GF-D8 (cell line): Measurements from ENCODE around the gene KDR.
A peak's percentile ranks its signal among the peaks of the same experiment; 100 is the strongest.

Experiments
- DNase-seq: peaks from one replicate; lab custom pipeline; 2025; lab: John Stamatoyannopoulos, UW

The KDR gene

DNA sequence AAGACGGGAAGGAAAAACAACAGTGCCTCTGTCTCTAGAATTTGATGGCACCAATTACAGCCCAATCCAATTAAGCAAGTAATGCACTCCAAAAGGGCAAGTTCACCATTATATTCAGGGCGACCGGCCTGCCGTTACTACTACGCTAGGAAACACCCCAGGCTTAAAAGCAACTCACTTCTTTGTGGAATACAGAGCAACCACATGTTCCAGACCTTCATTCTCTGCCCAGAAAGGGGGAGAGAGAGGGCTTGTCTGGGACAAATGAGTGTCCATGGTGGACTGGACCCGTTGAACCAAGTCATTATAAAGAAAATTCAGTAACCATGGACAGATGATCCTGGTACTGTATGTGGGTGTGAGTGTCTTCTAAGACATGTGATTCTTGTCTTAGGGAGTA lies 1.6 kb downstream of the KDR start:
- DNase-seq, result no peak

- no peak for DNase-seq
Measured at GRCh38 chr4:55122235-55122634, 3.2 kb downstream of the KDR start.

DNA sequence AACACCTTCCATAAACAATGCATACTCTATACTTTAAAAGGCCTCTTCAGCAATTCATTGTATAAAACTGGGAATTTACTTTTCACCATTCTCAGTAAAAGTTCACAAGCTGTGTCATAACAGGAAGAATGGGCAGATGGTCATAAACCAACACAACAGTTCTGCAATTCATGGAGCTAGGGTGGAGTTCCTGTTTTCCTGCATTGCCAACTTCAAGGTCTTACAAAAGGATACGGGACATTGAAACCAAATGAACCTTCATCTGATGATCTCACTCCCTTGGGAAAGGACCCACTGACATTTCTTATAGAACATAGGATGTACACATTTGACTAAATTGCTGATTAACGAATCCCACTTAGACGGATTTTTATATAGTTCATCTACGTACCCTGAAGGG lies 4.1 kb downstream of the KDR start:
- DNase-seq, result peak; percentile 25

DNA sequence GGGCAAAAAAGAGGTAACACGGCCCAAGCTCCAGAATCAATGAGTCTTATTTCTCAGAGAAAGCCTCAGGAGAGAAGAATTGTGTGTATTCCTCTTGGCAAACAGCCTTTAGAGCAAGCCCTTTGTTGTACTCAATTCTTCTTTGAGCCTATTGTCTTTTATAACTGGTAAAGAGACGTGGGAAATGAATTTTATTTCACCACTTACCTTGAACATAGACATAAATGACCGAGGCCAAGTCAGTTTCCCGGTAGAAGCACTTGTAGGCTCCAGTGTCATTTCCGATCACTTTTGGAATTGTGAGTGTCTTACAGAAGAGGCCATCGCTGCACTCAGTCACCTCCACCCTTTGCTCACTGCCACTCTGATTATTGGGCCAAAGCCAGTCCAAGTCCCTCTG lies 7.0 kb downstream of the KDR start:
- DNase-seq, result no peak

DNA sequence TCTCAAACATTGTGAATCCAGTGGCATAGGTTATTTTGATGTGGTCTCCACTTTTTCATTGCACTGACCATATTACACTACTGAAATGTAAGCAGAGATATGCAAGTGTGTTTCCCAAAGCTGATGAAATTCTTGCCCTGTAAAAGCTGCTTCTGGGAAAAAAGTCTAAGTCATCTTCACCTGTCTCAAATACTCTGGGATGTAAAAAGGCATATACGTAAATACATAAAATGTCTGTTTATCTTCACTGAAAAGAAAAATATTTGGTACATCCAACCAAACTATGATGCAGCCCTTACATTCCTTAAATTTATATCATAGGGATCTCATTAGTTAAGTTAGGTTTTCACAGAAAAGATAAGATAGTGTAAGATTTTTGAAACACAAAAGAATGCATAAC lies 7.9 kb downstream of the KDR start:
- DNase-seq, result no peak

DNA sequence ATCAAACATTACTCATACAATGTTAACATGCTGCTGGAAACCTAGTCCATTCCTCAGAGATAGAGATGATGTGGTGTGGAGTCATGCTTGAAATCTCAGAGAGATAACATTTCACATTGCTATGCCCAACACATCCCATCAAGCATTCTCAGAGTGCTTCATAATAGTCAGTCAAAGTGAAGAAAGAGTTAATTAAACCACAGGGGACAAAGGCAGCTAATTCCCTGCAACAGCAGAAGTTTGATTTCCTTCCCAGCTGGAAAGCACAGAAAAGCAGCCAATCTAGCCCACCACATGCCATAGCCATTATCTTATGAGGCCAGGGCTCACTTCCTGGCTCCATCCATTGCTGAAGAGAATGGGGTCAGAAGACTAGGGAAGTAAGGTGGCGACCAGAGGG lies 8.9 kb downstream of the KDR start:
- DNase-seq, result no peak

DNA sequence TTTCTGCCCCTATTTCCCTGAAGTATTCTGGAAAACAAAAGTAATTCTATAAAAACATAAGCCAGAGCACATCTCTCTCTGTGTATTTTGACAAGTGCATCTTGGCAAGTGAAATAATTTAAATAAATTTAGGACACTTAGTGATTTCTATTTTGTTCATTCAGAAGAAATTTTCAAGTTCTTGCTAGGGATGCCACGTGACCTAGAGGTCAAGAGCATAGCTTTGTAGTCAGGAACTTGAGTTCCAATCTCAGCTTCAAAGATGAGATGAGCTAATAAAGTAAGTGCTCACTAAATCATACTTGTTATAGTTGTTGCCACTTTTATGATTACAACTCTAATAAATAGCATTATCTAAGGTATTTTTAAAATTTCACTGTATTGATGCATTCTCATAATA lies 13.8 kb downstream of the KDR start:
- DNase-seq, result no peak

GRCh38 chr4:55110131-55110530 lies 15.3 kb downstream of the KDR start:
- no peak for DNase-seq

DNA sequence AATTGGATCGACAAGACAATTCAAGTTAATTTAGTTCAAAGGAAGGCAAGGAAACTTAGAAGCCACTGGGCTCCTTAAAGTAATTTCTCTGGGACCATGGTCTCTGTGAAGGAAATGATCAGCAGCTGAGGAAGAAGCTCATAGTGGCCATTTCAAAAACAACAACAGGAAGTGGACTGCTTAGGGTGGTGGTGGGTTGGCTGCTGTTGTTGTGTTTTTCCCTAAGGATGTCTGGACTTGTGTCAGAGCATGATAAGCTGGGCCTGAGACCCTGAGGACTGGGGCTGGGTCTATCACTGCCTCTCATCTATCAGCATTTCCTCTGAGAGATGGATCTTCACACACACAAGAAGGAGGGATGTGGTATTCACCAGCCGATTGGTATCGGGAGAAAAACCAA lies 18.3 kb downstream of the KDR start:
- DNase-seq, result no peak

DNA sequence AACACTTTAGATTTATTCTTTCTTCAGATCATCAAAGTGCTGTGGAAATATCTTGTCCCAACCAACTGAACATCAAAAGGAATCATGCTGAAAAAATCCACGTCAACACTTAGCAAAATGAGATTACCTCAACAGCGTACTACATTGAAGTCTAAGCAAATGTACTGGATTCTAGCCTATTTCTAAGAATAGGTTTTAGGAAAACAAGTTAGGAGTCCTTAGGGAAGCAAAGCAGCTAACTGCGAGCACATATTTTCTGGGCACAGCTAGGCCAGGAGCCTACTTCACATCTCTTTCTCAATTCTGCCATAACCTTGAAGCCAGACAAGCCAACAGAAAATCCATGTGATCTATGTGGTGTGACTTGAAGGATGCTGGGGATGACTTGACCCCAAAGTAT lies 22.2 kb downstream of the KDR start:
- DNase-seq, result no peak

DNA sequence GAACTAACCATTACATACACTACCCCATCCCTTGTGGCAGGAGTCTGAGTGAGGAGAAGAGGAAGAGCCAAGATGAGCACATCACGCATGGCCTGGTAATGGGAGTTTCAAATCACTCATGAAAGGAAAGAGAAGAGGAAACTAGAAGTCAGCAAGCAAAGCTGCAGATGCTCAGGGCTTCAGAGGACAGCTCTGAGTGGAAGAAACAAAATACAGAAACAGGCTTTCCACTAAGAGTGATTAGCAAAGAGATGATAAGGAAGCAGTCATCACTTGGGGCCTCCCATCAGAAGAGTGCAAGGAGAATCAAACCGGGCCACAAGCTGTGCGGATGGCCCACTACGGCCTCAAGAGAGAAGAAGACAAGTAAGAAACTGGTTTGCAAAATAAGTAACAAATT lies 25.6 kb downstream of the KDR start:
- DNase-seq, result no peak

DNA sequence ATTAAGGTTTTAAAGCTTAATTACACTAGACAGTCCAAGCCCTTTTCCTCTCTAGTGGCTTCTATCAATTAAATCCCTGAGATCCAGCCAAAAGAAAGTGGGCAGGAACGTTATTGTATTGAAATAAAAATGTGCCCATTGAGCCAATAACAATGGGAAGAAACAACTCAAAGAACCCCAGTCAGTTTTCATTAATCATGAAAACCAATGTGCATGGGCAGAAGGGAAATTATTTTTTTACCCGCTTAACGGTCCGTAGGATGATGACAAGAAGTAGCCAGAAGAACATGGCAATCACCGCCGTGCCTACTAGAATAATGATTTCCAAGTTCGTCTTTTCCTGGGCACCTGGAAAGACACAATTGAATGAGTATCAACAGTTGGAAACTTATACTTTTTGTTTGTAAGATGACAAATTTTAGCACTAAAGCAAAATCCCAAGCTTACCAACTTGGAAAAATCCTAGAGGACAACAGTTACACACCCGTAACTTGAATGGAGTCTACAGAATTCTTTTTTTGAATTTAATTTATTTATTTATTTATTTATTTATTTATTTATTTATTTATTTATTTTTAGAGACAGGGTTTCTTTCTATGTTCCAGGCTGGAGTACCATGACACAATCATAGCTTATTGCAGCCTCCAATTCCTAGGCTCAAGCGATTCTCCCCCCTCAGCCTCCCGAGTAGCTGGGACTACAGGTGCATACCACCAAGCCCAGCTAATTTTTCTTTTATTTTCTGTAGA lies 26.8 kb downstream of the KDR start:
- no peak for DNase-seq

GRCh38 chr4:55096619-55097018 lies 28.8 kb downstream of the KDR start:
- no peak for DNase-seq

DNA sequence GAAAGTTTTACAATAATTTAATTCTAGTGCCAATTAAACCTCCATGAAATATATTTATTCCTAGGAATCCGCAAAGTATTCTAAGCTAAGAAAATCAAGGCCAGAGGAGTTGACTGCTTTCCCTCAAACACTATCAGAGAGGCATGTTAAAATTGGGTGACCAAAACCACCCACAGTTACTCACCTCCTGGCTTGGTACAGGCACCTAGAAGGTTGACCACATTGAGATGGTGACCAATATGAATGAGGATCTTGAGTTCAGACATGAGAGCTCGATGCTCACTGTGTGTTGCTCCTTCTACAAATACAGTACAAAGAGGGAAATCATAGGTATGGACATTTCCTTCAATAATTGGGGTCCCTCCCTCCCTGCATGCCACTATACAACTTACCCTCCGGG lies 29.4 kb downstream of the KDR start:
- no peak for DNase-seq

DNA sequence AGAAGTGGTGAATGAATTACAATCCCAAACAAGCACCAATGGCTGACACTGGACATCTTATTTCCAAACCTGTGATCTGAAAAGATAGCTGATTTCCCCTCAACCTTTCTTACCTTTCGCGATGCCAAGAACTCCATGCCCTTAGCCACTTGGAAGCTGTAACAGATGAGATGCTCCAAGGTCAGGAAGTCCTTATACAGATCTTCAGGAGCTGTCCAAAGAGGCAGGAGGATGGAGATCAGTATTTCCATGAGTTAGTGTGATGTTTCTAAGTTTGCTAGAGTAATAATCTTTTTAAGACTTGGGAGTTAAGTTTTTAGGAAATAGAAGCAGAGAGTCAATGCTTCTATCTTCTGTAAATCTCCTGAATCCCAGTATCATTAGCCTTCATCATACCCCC lies 32.9 kb downstream of the KDR start:
- DNase-seq, result no peak

- DNase-seq, result no peak
Measured at GRCh38 chr4:55089916-55090315, 35.5 kb downstream of the KDR start.

- no peak for DNase-seq
Measured at GRCh38 chr4:55087913-55088260, 37.5 kb downstream of the KDR start.

DNA sequence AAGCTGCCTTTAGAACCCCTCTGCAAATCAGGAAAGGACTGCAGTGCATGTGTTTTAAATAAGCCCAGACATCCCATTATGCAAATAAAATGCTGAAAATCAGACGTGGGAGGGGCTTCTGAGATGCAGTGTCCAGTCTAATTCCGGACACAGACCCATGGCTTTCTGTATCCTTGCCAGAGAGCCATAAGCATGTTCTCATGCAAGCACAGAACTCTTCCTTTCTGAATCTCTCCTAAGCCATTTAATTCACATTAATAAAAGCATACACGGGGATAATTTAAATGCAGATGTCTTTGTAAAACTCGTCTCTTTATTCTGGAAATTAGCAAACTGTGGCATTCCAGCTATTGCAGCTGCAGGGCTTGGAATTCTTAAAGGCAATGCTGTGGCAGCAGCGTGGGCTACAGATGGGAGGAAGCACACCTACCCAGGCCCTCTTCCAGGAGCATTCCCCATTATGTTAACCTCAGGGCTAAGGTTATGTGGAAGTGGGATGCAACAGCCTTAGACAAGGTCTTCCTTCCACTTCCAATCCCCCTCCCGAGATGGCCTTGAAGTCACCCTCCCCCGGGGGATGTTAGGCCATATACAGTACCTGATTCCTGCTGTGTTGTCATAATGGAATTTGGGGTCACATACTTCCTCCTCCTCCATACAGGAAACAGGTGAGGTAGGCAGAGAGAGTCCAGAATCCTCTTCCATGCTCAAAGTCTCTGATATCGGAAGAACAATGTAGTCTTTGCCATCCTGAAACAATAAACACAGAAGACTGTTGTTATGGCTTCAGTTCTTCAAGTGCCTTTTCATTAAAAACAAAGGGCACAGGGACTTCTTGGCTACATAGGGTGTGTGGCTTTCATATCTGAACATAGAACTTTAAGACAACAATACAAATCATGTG lies 38.1 kb downstream of the KDR start:
- DNase-seq, result no peak

- DNase-seq, result no peak
Measured at GRCh38 chr4:55086578-55086977, 38.8 kb downstream of the KDR start.

- DNase-seq, result no peak
Measured at GRCh38 chr4:55083735-55084134, 41.7 kb downstream of the KDR start.

GRCh38 chr4:55082756-55083155 lies 42.6 kb downstream of the KDR start:
- no peak for DNase-seq

- no peak for DNase-seq
Measured at GRCh38 chr4:55080174-55080865, 45.1 kb downstream of the KDR start.
